ENCODE measurements around the gene NXN. TPM values are rescaled to one million over a fixed set of nuclear protein-coding genes. Genes with fewer than 3 reads are reported as not detected.

NXN gene
- polyA plus RNA-seq, 1 donor from 2014 or later: 14.8 TPM

DNA sequence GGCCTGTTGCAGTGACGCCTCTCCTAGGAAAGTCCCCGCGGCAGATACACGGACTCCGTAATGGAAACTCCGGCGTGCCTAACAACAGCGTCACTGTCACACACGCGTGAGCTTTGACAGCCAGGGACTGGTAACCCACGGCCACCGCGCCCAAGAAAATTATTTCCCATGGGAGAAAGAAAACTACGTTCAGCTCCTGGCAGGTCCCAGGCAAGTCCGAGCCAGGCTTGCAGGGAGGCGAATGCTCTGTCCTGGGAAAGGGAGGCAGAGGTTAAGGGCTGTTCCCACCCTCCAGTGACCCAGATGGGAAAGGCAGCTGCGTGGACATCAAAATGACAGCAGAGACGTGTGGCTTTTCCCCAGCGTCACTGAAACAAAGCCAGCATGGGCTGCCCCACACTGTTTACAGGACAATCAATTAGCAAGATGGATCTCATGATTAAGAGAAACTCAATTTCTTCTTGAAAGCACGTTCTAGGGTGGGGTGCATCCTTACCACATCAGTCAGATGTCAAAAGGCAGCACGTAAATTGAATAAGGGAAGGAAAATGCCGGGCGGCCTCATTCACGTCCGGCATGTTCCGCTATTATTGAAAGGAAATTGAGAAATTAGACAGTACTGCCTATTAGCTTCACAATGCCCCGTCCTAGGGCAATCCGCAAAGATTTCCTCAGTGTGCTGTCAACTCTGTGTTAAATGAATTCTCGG is 82.5 kb downstream of the NXN start:
- peak overlapping the region; percentile 46 for H3K4me3 ChIP-seq (ENCODE audit: low read length)
- H3K27ac ChIP-seq (ENCODE audit: low read length): peak overlapping the region; percentile 66
- H3F3A ChIP-seq (ENCODE audit: insufficient read depth, low read length, poor library complexity, severe bottlenecking): no peaks in the 10 kb centered on the region
- no peaks in the 10 kb centered on the region for H3K27me3 ChIP-seq (ENCODE audit: insufficient read depth, low read depth, low read length)
- H3K36me3 ChIP-seq (ENCODE audit: insufficient read depth, low read length): no peaks in the 10 kb centered on the region
- no peaks in the 10 kb centered on the region for H3K9me2 ChIP-seq (ENCODE audit: insufficient read depth, low read length)
- TF ChIP-seq EP300 (conservative IDR thresholded peaks at IDR 0.05; ENCODE audit: poor library complexity, severe bottlenecking): peak; percentile 28
- TF ChIP-seq POLR2AphosphoS5 (IDR thresholded peaks at IDR 0.05): peak; percentile 48
- no peak for TF ChIP-seq RAD21 (conservative IDR thresholded peaks at IDR 0.05)
- TF ChIP-seq EZH2 (IDR thresholded peaks at IDR 0.05; ENCODE audit: borderline replicate concordance, insufficient read depth, low read length, poor library complexity, severe bottlenecking): no peak
- H3K9me3 ChIP-seq (ENCODE audit: low read length): no peaks in the 10 kb centered on the region
- peaks cover 6% of the 10 kb centered on the region for H3K79me2 ChIP-seq (replicated peaks; ENCODE audit: insufficient read depth, low read length)
- no peak overlapping the region for H2AFZ ChIP-seq (ENCODE audit: low read depth, low read length)
- no peak overlapping the region for H3K4me2 ChIP-seq (ENCODE audit: low read length)
- peak overlapping the region; percentile 40 for H3K9ac ChIP-seq (ENCODE audit: low read length)
- no peaks in the 10 kb centered on the region for H4K20me1 ChIP-seq (ENCODE audit: insufficient read depth)

DNA sequence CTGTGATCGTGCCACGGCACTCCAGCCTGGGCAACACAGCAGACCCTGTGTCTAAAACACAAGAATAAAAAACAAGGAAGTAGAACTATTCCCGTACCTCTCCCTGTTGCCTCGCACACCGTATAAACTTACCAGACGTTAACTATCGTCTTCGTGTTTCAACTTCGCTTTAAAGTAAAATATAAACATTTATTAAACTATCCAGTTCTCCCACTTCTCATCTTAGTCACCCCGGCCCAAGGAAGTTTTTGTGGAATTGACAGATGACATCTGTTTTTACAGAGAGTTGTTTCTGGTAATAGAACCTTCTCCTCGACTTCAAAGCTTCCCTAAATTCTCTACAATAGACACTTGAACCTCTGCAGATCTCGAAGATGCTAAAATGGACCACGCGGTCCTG is 83.1 kb downstream of the NXN start:
- TF ChIP-seq CTCF (IDR thresholded peaks at IDR 0.05; ENCODE audit: poor library complexity, severe bottlenecking) (no peak), MXI1 (conservative IDR thresholded peaks at IDR 0.05; ENCODE audit: poor library complexity, severe bottlenecking) (no peak), SMC3 (conservative IDR thresholded peaks at IDR 0.05; ENCODE audit: poor library complexity) (no peak), TAF1 (IDR thresholded peaks at IDR 0.05; ENCODE audit: low read depth) (no peak), EP300 (conservative IDR thresholded peaks at IDR 0.05; ENCODE audit: poor library complexity, severe bottlenecking) (no peak), POLR2AphosphoS5 (IDR thresholded peaks at IDR 0.05) (no peak), RAD21 (conservative IDR thresholded peaks at IDR 0.05) (no peak)
- TF ChIP-seq, protein P1, sequence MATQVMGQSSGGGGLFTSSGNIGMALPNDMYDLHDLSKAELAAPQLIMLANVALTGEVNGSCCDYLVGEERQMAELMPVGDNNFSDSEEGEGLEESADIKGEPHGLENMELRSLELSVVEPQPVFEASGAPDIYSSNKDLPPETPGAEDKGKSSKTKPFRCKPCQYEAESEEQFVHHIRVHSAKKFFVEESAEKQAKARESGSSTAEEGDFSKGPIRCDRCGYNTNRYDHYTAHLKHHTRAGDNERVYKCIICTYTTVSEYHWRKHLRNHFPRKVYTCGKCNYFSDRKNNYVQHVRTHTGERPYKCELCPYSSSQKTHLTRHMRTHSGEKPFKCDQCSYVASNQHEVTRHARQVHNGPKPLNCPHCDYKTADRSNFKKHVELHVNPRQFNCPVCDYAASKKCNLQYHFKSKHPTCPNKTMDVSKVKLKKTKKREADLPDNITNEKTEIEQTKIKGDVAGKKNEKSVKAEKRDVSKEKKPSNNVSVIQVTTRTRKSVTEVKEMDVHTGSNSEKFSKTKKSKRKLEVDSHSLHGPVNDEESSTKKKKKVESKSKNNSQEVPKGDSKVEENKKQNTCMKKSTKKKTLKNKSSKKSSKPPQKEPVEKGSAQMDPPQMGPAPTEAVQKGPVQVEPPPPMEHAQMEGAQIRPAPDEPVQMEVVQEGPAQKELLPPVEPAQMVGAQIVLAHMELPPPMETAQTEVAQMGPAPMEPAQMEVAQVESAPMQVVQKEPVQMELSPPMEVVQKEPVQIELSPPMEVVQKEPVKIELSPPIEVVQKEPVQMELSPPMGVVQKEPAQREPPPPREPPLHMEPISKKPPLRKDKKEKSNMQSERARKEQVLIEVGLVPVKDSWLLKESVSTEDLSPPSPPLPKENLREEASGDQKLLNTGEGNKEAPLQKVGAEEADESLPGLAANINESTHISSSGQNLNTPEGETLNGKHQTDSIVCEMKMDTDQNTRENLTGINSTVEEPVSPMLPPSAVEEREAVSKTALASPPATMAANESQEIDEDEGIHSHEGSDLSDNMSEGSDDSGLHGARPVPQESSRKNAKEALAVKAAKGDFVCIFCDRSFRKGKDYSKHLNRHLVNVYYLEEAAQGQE (IDR thresholded peaks at IDR 0.05; ENCODE audit: borderline replicate concordance): no peak
- Histone ChIP-seq H3K27me3 (ENCODE audit: insufficient read depth, low read depth, low read length) (no peaks in the 10 kb centered on the region), H3K36me3 (ENCODE audit: insufficient read depth, low read length) (no peaks in the 10 kb centered on the region), H3K4me3 (ENCODE audit: low read length) (peak overlapping the region; percentile 46), H3K79me2 (replicated peaks; ENCODE audit: insufficient read depth, low read length) (peaks cover 6% of the 10 kb centered on the region), H3K9me3 (ENCODE audit: low read length) (no peaks in the 10 kb centered on the region), H3K27ac (ENCODE audit: low read length) (peak overlapping the region; percentile 66), H4K20me1 (ENCODE audit: insufficient read depth) (no peaks in the 10 kb centered on the region), H3F3A (ENCODE audit: insufficient read depth, low read length, poor library complexity, severe bottlenecking) (no peaks in the 10 kb centered on the region), H2AFZ (ENCODE audit: low read depth, low read length) (no peak overlapping the region), H3K9ac (ENCODE audit: low read length) (no peak overlapping the region), H3K4me2 (ENCODE audit: low read length) (no peak overlapping the region), H3K9me2 (ENCODE audit: insufficient read depth, low read length) (no peaks in the 10 kb centered on the region)
